HT-29 (cell line): Measurements from ENCODE around the gene JUN. TPM values are rescaled to one million over a fixed set of nuclear protein-coding genes. Genes with fewer than 3 reads are reported as not detected.

Experiments
- DNase-seq: peaks from one replicate; pipeline ENCODE4 v3.0.0-alpha.2; 2015; ENCODE audit warnings: low spot score
- total RNA-seq: library from RNA; depleted of rRNA; stranded (reverse); fragments of >200 nt; shearing (Covaris generic); gene quantifications from 2 replicates; pipeline ENCODE4 v1.2.3, GENCODE V29; 2014

The JUN gene
- total RNA-seq, 1 experiment from 2014 or later = 547 TPM

- DNase-seq = peak; percentile 85
Observed at GRCh38 chr1:58784758-58785441, 1.1 kb upstream of the JUN start.

GRCh38 chr1:58783090-58783992, 506 bp downstream of the JUN start:
- DNase-seq = peak; percentile 56

GRCh38 chr1:58782178-58783089, 1.4 kb downstream of the JUN start:
- peak; percentile 45 for DNase-seq

- peak; percentile 66 for DNase-seq
Observed at GRCh38 chr1:58781541-58782177, 2.2 kb downstream of the JUN start.

- peak; percentile 65 for DNase-seq
Observed at GRCh38 chr1:58780836-58781452, 2.9 kb downstream of the JUN start.

- no peak for DNase-seq
Observed at GRCh38 chr1:58780411-58780810, 3.4 kb downstream of the JUN start.

- peak; percentile 94 for DNase-seq
Observed at GRCh38 chr1:58779801-58780382, 4.0 kb downstream of the JUN start.

GRCh38 chr1:58779059-58779754, 4.6 kb downstream of the JUN start:
- DNase-seq = peak; percentile 75

GRCh38 chr1:58778385-58779000, 5.4 kb downstream of the JUN start:
- peak; percentile 32 for DNase-seq

- DNase-seq = no peak
Observed at GRCh38 chr1:58774027-58774426, 9.8 kb downstream of the JUN start.

- DNase-seq = no peak
Observed at GRCh38 chr1:58773406-58773840, 10.4 kb downstream of the JUN start.

GRCh38 chr1:58769809-58770320, 14.0 kb downstream of the JUN start:
- DNase-seq = no peak

GRCh38 chr1:58768971-58769808, 14.7 kb downstream of the JUN start:
- peak; percentile 82 for DNase-seq

GRCh38 chr1:58768191-58768731, 15.6 kb downstream of the JUN start:
- no peak for DNase-seq

- no peak for DNase-seq
Observed at GRCh38 chr1:58767143-58767542, 16.7 kb downstream of the JUN start.

GRCh38 chr1:58765441-58765840, 18.4 kb downstream of the JUN start:
- no peak for DNase-seq

GRCh38 chr1:58765006-58765405, 18.8 kb downstream of the JUN start:
- DNase-seq = no peak
